AG04449 (cell line): ENCODE results near the gene EID3.
"Not testable (repeated sequence)": the region's sequence is repeated elsewhere in the genome, so short reads cannot be mapped to it uniquely, and the experiment has no call there.

Experiments
- CTCF ChIA-PET: fragments of 350-600 bp; formaldehyde crosslinking; extraction: SDS; loops from one replicate; lab custom pipeline; 2021; ENCODE audit warnings: antibody characterized with exemption; lab: Yijun Ruan, JAX
- POLR2A ChIA-PET: fragments of 400-600, 350-600 bp; formaldehyde crosslinking; extraction: SDS; loops from one replicate; lab custom pipeline; 2020; ENCODE audit warnings: antibody characterized with exemption, inconsistent platforms; lab: Yijun Ruan, JAX
- DNase-seq: peaks from one replicate; pipeline ENCODE4 v3.0.0-alpha.2; 2010; ENCODE audit warnings: low read depth, low spot score
- H3K4me3 ChIP-seq: 2 replicates; pipeline ENCODE4 v1.5.1; 2011; ENCODE audit warnings: low read depth, mild to moderate bottlenecking, control low read depth, low read length
- TF ChIP-seq, protein P1 (sequence below): IDR thresholded peaks from one replicate; pipeline ENCODE4 v1.5.1; 2011; ENCODE audit warnings: mild to moderate bottlenecking, moderate library complexity, low read length, control low read depth, inconsistent platforms; ENCODE audit not compliant: insufficient read depth; ENCODE audit errors: missing control alignments

Gene EID3

DNA sequence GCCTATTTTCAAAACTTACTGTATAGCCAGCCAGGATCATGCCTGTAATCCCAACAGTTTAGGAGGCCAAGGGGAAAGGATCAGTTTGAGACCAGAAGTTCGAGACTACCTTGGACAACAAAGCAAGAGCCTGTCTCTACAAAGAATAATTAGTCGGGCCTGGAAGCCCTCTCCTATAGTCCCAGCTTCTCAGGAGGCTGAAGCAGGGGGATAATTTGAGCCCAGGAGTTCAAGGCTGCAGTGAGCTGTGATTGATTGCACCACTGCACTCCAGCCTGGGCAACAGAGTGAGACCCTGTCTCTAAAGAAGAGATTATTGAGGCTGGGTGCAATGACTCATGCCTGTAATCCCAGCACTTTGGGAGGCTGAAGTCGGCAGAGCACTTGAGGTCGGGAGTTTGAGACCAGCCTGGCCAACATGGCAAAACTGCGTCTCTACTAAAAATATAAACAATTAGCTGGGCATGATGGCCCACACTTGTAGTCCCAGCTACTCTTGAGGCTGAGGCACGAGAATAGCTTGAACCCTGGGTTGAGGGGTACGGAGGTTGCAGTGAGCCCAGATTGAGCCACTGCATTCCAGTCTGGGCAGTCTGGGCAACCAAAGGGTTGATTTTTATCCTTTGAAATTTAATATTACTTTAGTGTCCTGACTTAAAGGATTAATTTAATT lies 14.1 kb downstream of the EID3 start:
- no peak for DNase-seq
- no peak overlapping the region for H3K4me3 ChIP-seq
- TF ChIP-seq, protein P1, sequence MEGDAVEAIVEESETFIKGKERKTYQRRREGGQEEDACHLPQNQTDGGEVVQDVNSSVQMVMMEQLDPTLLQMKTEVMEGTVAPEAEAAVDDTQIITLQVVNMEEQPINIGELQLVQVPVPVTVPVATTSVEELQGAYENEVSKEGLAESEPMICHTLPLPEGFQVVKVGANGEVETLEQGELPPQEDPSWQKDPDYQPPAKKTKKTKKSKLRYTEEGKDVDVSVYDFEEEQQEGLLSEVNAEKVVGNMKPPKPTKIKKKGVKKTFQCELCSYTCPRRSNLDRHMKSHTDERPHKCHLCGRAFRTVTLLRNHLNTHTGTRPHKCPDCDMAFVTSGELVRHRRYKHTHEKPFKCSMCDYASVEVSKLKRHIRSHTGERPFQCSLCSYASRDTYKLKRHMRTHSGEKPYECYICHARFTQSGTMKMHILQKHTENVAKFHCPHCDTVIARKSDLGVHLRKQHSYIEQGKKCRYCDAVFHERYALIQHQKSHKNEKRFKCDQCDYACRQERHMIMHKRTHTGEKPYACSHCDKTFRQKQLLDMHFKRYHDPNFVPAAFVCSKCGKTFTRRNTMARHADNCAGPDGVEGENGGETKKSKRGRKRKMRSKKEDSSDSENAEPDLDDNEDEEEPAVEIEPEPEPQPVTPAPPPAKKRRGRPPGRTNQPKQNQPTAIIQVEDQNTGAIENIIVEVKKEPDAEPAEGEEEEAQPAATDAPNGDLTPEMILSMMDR: no peak
- CTCF ChIA-PET: interaction anchor here (1.1 to 1.6 kb wide), 2 partner anchors 20 to 117 kb away, joined by 3 to 6 read pairs; no protein-coding TSS in a partner anchor
- POLR2A ChIA-PET: no interaction called here

DNA sequence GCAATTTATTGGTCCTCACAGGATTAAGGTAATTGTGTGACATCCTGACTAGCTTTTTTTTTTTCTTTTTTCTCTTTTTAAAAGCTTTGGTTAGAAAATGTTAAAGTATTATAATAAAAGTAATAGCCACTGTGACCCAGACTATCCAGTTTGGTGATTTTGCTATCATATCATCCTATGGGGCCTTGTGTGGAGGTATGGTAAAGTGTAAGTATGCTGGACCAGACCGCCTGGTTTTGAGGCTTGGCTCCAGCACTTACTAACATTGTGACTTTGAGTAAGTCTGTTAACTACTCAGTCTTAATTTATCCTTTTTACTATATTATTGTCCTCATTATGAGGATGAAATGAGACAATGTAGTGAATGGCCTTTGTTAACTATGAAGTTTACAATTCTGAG lies 15.5 kb downstream of the EID3 start:
- ChIA-PET POLR2A (interaction anchor here (0.6 kb wide), 1 partner anchor 99 kb away, joined by 4 read pairs; no protein-coding TSS in a partner anchor), CTCF (interaction anchor here (1.6 kb wide), 1 partner anchor 119 kb away, joined by 6 read pairs; no protein-coding TSS in a partner anchor)
- no peak overlapping the region for H3K4me3 ChIP-seq
- TF ChIP-seq, protein P1: no peak
- no peak for DNase-seq

DNA sequence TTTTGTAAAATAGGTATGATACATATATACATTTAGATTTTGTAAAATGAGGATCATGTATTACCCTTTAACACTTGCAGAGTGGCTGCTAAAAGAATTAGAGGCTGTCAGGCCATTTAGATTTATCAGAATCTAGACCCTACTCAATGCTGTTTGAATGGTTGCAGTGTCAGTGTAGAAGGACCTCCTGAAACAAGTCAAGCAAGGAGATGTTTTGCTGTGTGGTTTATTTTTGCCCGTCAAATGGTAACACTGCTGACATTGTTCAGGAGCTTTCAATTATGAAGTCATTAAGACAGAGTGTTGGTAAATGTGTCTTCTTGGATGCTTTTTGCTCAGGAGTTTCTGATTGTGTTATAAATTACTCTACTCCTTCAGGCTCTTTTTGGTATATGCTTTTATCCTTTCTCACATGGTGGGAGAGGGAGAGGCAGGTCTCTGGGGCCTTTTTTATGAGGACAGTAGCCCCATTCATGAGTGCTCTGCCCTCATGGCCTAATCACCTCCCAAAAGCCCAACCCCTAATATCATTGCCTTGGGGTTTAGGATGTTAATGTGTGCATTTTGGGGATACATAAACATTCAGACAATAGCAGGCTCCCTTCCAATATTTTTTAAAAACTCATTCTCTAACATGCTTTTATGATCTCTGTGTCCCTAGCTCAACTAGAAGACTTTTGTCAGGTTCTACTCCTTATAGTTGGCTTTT lies 16.5 kb downstream of the EID3 start:
- TF ChIP-seq, protein P1: no peak
- ChIA-PET CTCF (interaction anchor here (0.6 kb wide), 1 partner anchor 249 kb away, joined by 3 read pairs; no protein-coding TSS in a partner anchor), POLR2A (interaction anchor here (0.6 to 0.7 kb wide), 2 partner anchors 32 to 402 kb away, joined by 3 read pairs; no protein-coding TSS in a partner anchor)
- no peak overlapping the region for H3K4me3 ChIP-seq
- no peak for DNase-seq

DNA sequence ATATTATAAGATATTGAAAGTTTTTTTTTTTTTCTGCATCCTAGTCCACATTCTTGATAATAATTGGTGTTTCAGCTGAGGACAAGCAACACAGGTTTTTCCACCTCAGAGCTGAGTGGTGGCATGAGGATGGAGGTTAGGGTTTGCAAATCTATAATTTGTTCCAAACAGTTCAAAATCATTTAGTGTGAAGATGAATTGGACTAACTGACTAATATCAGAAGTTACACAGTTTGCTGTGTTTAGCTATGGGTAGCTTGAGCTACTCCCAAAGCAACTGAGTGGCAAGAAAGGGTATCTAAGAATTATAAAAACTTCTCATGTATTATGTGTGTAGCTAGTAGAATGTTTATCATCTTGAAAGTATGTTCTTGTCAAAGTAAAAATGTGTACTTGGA lies 17.1 kb downstream of the EID3 start:
- ChIA-PET CTCF (interaction anchor here (0.6 to 1.0 kb wide), 2 partner anchors 7 to 249 kb away, joined by 3 read pairs; no protein-coding TSS in a partner anchor), POLR2A (interaction anchor here (0.6 to 0.7 kb wide), 2 partner anchors 32 to 401 kb away, joined by 3 read pairs; no protein-coding TSS in a partner anchor)
- DNase-seq: no peak
- H3K4me3 ChIP-seq: no peak overlapping the region
- TF ChIP-seq, protein P1: no peak

DNA sequence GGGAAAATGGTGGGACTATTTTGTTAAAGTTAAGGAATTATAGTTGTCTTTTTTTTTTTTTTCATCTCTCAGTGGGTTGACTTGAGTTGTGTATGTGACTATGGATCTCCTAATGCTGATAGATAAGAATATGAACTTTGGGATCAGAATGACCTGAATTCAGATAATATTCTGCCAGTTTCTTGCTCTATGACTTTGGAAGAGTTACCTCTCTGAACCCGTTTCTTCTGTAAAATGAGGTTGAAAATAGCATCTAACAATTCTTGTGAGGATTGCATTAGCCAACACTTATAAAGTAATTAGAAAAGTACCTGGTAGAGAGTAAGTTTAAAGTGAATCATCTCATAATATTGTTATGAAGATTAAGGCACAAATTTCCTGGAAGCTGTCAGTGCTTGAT lies 18.4 kb downstream of the EID3 start:
- no peak overlapping the region for H3K4me3 ChIP-seq
- DNase-seq: no peak
- ChIA-PET CTCF (interaction anchor here (1.0 kb wide), 1 partner anchor 9 kb away, joined by 3 read pairs; no protein-coding TSS in a partner anchor), POLR2A (no interaction called here)
- TF ChIP-seq, protein P1: no peak

DNA sequence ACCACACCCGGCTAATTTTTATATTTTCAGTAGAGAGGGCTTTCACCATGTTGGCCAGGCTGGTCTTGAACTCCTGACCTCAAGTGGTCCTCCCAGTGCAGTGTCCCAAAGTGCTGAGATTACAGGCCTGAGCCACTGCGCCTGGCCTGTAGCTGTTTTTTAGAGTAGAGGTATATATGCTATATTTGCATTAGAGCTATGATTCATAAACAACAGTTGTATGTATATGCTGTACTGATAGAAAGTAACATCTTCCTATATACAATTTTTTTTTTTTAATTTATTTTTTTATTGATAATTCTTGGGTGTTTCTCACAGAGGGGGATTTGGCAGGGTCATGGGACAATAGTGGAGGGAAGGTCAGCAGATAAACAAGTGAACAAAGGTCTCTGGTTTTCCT lies 19.0 kb downstream of the EID3 start:
- DNase-seq, H3K4me3 ChIP-seq, POLR2A ChIA-PET, CTCF ChIA-PET: not testable (repeated sequence)
